Endothelial cell of umbilical vein (primary cell): ENCODE data around the gene NUP58. TPM values are rescaled to one million over a fixed set of nuclear protein-coding genes. Genes with fewer than 3 reads are reported as not detected.

Experiments used
- Bru-seq: library from RNA; stranded (reverse); fragments of 400-500 nt; gene quantifications from one replicate; lab custom pipeline; 2021; lab: Mats Ljungman, UMichigan
- BruChase-seq, 2 experiments: library from RNA; stranded (reverse); fragments of 400-500 nt; gene quantifications; one replicate each; lab custom pipeline; 2021; lab: Mats Ljungman, UMichigan
- BruUV-seq: library from RNA; stranded (reverse); fragments of 400-500 nt; replicated peaks from 2 replicates; lab custom pipeline; 2021; lab: Mats Ljungman, UMichigan
- CTCF ChIA-PET: fragments of 300-600, 350-600 bp; sonication (Branson Sonifier 250); formaldehyde crosslinking; loops from one replicate; lab custom pipeline; 2021; ENCODE audit warnings: antibody characterized with exemption, inconsistent platforms; lab: Charles Lee
- POLR2A ChIA-PET: fragments of 300-600, 350-600 bp; sonication (Branson Sonifier 250); formaldehyde crosslinking; loops from one replicate; lab custom pipeline; 2021; ENCODE audit warnings: antibody characterized with exemption, inconsistent platforms; lab: Charles Lee
- DNase-seq: peaks from one replicate; pipeline ENCODE4 v3.0.0-alpha.2; 2011; ENCODE audit warnings: low read depth, low spot score
- FAIRE-seq: peaks from 2 replicates; lab custom pipeline; 2011; peaks lifted over from hg19 to GRCh38; lab: Jason Lieb, UNC
- H2AFZ ChIP-seq: 2 replicates; pipeline ENCODE4 v1.6.0; 2012; ENCODE audit warnings: low read depth, low read length, control low read depth, inconsistent platforms
- H3K27ac ChIP-seq: 2 replicates; pipeline ENCODE4 v1.5.1; 2011; ENCODE audit warnings: low read depth, mild to moderate bottlenecking, control low read depth, low read length, moderate library complexity; ENCODE audit not compliant: insufficient read depth
- H3K27me3 ChIP-seq, 2 experiments: 2 replicates each; pipeline versions ENCODE4 v1.6.0 to v1.6.1; 2011; ENCODE audit warnings: low read length in 2 of 2, mixed read lengths in 1 of 2; ENCODE audit not compliant: control insufficient read depth in 2 of 2, insufficient read depth in 2 of 2
- H3K36me3 ChIP-seq, 2 experiments: 2 replicates in 1 of 2; 3 replicates in 1 of 2; pipeline ENCODE4 v1.5.1; 2011; ENCODE audit warnings: low read length in 2 of 2, mild to moderate bottlenecking in 1 of 2, moderate library complexity in 1 of 2; ENCODE audit not compliant: control insufficient read depth in 2 of 2, insufficient read depth in 2 of 2; ENCODE audit errors: extremely low read depth in 1 of 2
- H3K4me1 ChIP-seq: 3 replicates; pipeline ENCODE4 v1.5.1; 2011; ENCODE audit warnings: mild to moderate bottlenecking, low read length; ENCODE audit not compliant: control insufficient read depth, insufficient read depth; ENCODE audit errors: extremely low read depth
- H3K4me2 ChIP-seq: 2 replicates; pipeline ENCODE4 v1.6.1; 2011; ENCODE audit warnings: low read length, control low read depth, mixed read lengths; ENCODE audit not compliant: insufficient read depth
- H3K4me3 ChIP-seq, 3 experiments: fragments of 200-600 bp in 1 of 3; sonication (generic), shearing (Covaris generic) in 1 of 3; replicated peaks in 1 of 3; 2 replicates each; pipeline ENCODE4 v1.5.1; 2011 to 2016; ENCODE audit warnings: control low read depth in 3 of 3, low read length in 3 of 3, mild to moderate bottlenecking in 2 of 3, inconsistent platforms in 1 of 3, low read depth in 1 of 3, moderate library complexity in 1 of 3; ENCODE audit not compliant: insufficient read depth in 1 of 3
- H3K79me2 ChIP-seq: 2 replicates; pipeline ENCODE4 v1.6.0; 2012; ENCODE audit warnings: low read length, inconsistent platforms; ENCODE audit not compliant: control insufficient read depth, insufficient read depth
- H3K9ac ChIP-seq: replicated peaks from 2 replicates; pipeline ENCODE3; 2011; ENCODE audit warnings: low read length, control low read depth; ENCODE audit not compliant: insufficient read depth; ENCODE audit errors: extremely low read depth
- H3K9me1 ChIP-seq: replicated peaks from 3 replicates; pipeline ENCODE4 v1.6.0; 2011; ENCODE audit warnings: mild to moderate bottlenecking, low read length; ENCODE audit not compliant: control insufficient read depth, insufficient read depth; ENCODE audit errors: extremely low read depth
- H3K9me3 ChIP-seq: replicated peaks from 2 replicates; pipeline ENCODE4 v1.5.1; 2012; ENCODE audit warnings: low read length, inconsistent platforms; ENCODE audit not compliant: control insufficient read depth, insufficient read depth
- H4K20me1 ChIP-seq: replicated peaks from 2 replicates; pipeline ENCODE3; 2011; ENCODE audit warnings: mild to moderate bottlenecking, low read length; ENCODE audit not compliant: control insufficient read depth, insufficient read depth; ENCODE audit errors: extremely low read depth
- FOS ChIP-seq: IDR thresholded peaks from 2 replicates; pipeline ENCODE4 v1.6.1; 2011; ENCODE audit warnings: mild to moderate bottlenecking, low read length, moderate library complexity, borderline replicate concordance; ENCODE audit not compliant: insufficient read depth
- JUN ChIP-seq: IDR thresholded peaks from 2 replicates; pipeline ENCODE4 v1.6.1; 2011; ENCODE audit warnings: borderline replicate concordance, low read depth; ENCODE audit not compliant: insufficient read length, insufficient read depth
- MAX ChIP-seq: IDR thresholded peaks from 2 replicates; pipeline ENCODE4 v1.6.1; 2011; ENCODE audit not compliant: insufficient read depth, insufficient read length
- POLR2A ChIP-seq: IDR thresholded peaks from 2 replicates; pipeline ENCODE4 v1.6.1; 2012; ENCODE audit warnings: low read depth, mild to moderate bottlenecking, control low read depth, low read length
- POLR2AphosphoS5 ChIP-seq: IDR thresholded peaks from 2 replicates; pipeline ENCODE4 v1.6.1; 2012; ENCODE audit warnings: low read depth, mild to moderate bottlenecking, control low read depth, low read length, moderate library complexity; ENCODE audit not compliant: insufficient read depth
- dilution Hi-C: fragments of 300-500 bp; cut with MboI; formaldehyde crosslinking; loops from one replicate; pipeline ENCODE4 v1.15.0; 2019; ENCODE audit warnings: low sequenced_read_pairs; ENCODE audit not compliant: extremely low pct_ligation_motif_present
- intact Hi-C: fragments of 100-400 bp; cut with micrococcal nuclease; formaldehyde crosslinking; loops from one replicate; pipeline ENCODE4 v1.10.0; 2022
- long read RNA-seq: library from polyadenylated mRNA; stranded (forward); transcript quantifications from one replicate; pipeline ENCODE4 v2.0.0, GENCODE V29; 2021
- polyA minus RNA-seq, 3 experiments: library from RNA; depleted of rRNA, polyadenylated mRNA; stranded (reverse); fragments of >200 nt; gene quantifications; 1 replicate in 1 of 3; 2 replicates in 2 of 3; pipeline ENCODE4 v1.2.3, GENCODE V29; 2011
- polyA plus RNA-seq, 4 experiments: library from polyadenylated mRNA; depleted of rRNA in 3 of 4; stranded (reverse) in 3 of 4; unstranded in 1 of 4; fragments of >200 nt; gene quantifications; 2 replicates each; pipeline versions ENCODE4 v1.2.1 to v1.2.3, GENCODE V29; 2011 to 2012; ENCODE audit warnings: missing spikeins in 1 of 4
- total RNA-seq: library from RNA; stranded (reverse); gene quantifications from 2 replicates; pipeline ENCODE4 v1.2.3, GENCODE V29; 2021

The NUP58 gene, protein sequence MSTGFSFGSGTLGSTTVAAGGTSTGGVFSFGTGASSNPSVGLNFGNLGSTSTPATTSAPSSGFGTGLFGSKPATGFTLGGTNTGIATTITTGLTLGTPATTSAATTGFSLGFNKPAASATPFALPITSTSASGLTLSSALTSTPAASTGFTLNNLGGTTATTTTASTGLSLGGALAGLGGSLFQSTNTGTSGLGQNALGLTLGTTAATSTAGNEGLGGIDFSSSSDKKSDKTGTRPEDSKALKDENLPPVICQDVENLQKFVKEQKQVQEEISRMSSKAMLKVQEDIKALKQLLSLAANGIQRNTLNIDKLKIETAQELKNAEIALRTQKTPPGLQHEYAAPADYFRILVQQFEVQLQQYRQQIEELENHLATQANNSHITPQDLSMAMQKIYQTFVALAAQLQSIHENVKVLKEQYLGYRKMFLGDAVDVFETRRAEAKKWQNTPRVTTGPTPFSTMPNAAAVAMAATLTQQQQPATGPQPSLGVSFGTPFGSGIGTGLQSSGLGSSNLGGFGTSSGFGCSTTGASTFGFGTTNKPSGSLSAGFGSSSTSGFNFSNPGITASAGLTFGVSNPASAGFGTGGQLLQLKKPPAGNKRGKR
- total RNA-seq (49.6 and 59.2 TPM in 2 replicates), polyA plus RNA-seq (27.2 and 28.5 TPM in 2 replicates), polyA minus RNA-seq (65.4 and 77.9 TPM in 2 replicates), Bru-seq, nascent RNA (percentile 93 among the genes with signal in this experiment), BruChase-seq, experiment 1, labeled RNA remaining after a 6-hour chase (percentile 90 among the genes with signal in this experiment), BruChase-seq, experiment 2, labeled RNA remaining after a 2-hour chase (percentile 96 among the genes with signal in this experiment)
- 18.6 and 20.3 TPM in 2 replicates for polyA plus RNA-seq (2011; cell fraction: cytosol; rRNA removed)
- polyA plus RNA-seq (2011; cell fraction: nucleus; rRNA removed) = 23.2 and 33.8 TPM in 2 replicates
- 19.6 and 26.4 TPM in 2 replicates for polyA plus RNA-seq (2012)
- 23.9 TPM for polyA minus RNA-seq (2011; cell fraction: cytosol; rRNA and poly(A)+ RNA removed)
- 37.9 and 48.1 TPM in 2 replicates for polyA minus RNA-seq (2011; cell fraction: nucleus; rRNA and poly(A)+ RNA removed)
- long read RNA-seq, full-length matches to known transcripts = 34 of 122 reads
- long read RNA-seq, partial matches to known transcripts = 86 of 122 reads
- long read RNA-seq, other reads (novel, unspliced or antisense) = 2 of 122 reads

DNA sequence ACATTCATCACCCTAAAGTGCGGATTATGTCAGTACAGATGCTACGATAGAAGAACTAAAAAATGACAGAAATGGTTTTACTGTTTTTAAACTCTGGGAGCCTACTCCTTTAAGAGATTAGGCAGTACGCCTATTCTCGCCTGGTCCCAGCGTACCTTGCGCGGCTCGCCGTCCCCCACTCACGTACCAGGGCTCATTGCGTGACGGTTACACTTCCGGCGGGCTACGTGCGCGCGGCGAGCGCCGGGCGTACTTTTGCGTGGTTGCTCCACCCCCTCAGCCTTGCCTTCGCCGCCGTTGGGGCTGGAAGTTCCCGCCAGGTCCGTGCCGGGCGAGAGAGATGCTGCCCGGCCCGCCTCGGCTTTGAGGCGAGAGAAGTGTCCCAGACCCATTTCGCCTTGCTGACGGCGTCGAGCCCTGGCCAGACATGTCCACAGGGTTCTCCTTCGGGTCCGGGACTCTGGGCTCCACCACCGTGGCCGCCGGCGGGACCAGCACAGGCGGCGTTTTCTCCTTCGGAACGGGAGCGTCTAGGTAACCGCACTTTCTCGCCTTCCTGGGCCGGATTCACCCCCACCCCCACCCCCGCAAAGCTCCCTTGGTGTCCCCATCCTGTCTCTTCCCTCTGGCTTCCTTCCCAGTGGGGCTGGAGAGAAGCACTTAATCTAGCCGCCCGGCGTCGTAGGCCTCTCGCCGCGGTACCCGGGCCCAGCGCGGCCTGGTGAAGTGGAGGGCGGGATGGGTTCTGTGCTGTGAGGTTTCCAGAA, at the start of gene NUP58:
Gene NUP58 (plus strand): TSS at position 279 of the 767 bp plus-strand sequence. CDS start 149 bp downstream, at position 428.
- Histone ChIP-seq H3K4me1 (peaks cover 16% of the 10 kb centered on the region), H3K9me3 (no peaks in the 10 kb centered on the region), H3K9me1 (no peaks in the 10 kb centered on the region), H3K4me2 (peak within 1 kb of the TSS; percentile 100), H2AFZ (peak within 1 kb of the TSS; percentile 93), H4K20me1 (peaks cover 4% of the 10 kb centered on the region), H3K36me3 (peaks cover 0 to 2% of the 10 kb centered on the region in 2 experiments), H3K27ac (peak within 1 kb of the TSS; percentile 79), H3K4me3 (peak within 1 kb of the TSS; percentile 94 to 99 (median 99)), H3K9ac (peak within 1 kb of the TSS; percentile 87), H3K79me2 (peaks cover 46% of the 10 kb centered on the region), H3K27me3 (peaks cover 8 to 22% of the 10 kb centered on the region in 2 experiments)
- no TSS peak for BruUV-seq
- intact Hi-C loops = loop anchor here (1.0 to 5.0 kb wide), 3 partner anchors 13 to 794 kb away; partner anchors contain the start of gene MTMR6
- ChIA-PET POLR2A (interaction anchor here (0.6 kb wide), 1 partner anchor 48 kb away, joined by 9 read pairs; no protein-coding TSS in a partner anchor), CTCF (interaction anchor here (2.0 to 2.9 kb wide), 2 partner anchors 8 to 15 kb away, joined by 7 to 18 read pairs; partner anchors contain the start of gene MTMR6)
- dilution Hi-C loops = no loop called here
- DNase-seq = peak; percentile 96
- FAIRE-seq = peak; percentile 94
- no peak for TF ChIP-seq JUN
- TF ChIP-seq FOS = peak; percentile 8
- peak; percentile 71 for TF ChIP-seq MAX
- TF ChIP-seq POLR2AphosphoS5 = peak; percentile 88
- TF ChIP-seq POLR2A = peak; percentile 70
